DMS 273 (cell line): ENCODE measurements around the gene DDAH2.

Source experiments
- DNase-seq: peaks from one replicate; lab custom pipeline; 2025; ENCODE audit not compliant: unreplicated experiment; lab: John Stamatoyannopoulos, UW

The DDAH2 gene

DNA sequence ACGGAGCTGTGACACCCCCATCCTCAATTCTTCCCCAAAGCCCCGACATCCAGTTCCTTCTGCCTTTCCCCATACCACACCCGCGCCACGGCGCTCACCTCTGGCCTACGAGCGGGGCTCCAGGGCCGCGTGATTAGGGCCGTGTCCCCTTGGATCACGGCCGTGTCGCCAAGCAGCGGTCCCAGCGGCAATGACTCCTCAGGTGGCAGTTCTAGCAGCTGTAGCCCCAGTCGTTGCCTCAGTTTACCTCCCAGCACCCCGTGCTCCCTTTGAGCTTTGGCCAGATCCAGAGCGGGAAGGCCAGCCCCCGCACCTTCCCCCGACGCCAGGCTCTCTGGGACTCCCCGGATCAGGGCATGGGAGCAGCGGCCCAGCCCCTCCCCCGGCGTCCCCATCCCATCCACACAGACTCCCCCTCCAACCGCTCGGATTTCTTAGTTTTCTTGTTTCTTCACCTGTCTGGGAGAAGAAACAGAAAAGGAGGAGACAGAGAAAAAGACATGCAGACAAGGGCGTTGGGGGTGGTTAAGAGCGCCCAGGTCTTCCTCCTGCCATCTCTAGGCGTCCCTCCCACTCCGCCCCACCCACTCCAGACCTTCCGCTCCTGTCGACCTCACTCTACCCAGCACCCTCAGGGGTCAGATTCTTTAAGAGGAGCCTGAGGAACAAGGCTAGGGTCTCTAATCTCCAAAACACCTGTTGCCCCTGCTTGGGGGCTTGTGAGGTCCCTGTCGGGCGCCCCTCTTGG lies at the start of gene DDAH2:
DDAH2 (minus strand) TSS at position 533 of the 748 bp plus-strand sequence; CDS start at position 395, 138 bp downstream.
- no peak for DNase-seq

- DNase-seq: no peak
Measured at GRCh38 chr6:31778193-31778592, 49.1 kb upstream of the DDAH2 start.

DNA sequence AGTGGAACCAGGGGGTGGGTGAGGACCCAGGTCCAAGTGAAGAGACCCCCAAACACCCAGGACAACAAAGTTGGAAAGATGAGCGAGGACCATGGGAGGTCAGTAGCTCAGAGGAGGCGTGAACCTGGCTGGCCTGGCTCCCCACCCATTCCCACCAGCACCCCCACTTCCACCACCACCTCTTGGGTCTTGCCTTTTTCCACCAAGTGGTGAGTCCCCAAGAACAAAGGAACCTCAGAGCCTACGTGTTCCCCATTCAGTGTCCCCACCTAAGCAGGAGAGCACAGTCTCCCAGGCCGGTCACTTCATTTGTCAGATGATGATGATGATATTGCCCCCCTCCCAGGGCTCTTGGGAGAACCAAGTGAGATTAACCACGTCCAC lies 48.6 kb upstream of the DDAH2 start:
- DNase-seq: no peak

DNA sequence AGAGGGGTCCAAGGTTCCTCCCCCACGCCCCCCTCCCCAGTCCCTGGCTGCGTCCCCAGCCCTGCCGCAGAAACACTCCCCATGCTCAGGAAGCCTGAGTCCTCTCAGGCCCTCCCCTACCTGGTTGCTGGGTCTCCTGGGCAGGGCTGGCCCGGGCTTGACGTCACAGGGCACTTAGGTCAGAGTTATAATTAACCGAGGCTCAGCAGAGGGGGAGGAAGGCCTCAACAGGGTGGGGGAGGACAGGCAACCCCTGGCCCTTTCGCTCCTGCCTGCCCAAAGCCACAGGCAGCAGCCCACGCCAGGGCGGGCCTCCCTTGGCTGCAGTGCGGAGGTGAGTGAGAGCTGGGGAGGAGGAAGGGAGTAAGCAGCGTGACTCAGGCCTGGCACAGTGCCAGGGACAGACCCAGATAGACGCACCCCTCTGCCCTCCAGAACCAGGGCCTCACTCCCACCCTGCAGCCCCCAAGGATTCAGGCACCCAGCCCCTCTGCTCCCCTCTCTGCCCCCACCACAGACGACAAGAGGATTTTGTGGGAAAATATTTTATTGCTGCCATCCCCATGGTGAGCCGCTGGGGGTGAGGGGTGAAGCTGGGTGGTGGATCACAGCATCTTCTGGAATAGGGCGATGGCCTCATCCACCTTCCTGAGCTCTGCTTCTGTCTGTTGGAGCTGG lies 48.0 kb upstream of the DDAH2 start, which contains the start of gene VWA7:
VWA7 (minus strand) TSS at position 340 of the 678 bp plus-strand sequence. CDS start 549 bp downstream, outside the sequence.
- DNase-seq: peak; percentile 80

GRCh38 chr6:31776485-31776988 lies 47.4 kb upstream of the DDAH2 start:
- DNase-seq: peak; percentile 71

GRCh38 chr6:31775633-31776484 lies 46.8 kb upstream of the DDAH2 start:
- DNase-seq: no peak

DNA sequence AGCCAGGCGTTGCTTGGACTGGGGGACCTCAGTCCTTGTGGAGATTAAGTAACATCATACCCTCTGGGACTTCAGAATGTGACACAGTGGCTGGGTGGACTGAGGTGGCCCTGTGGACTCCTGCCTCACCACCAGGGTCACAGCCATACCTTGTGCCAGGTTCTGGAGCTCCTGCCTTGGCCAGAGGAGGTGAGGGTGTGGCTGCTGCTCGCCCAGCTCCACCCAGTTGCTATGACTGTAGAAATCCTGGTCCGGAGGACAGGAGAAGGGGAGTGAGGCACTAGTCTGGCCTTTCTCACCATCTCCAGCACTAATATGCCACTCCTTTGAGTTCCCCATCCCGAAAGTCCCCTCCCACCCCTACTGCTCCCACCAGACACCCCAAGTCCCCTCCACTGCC lies 46.1 kb upstream of the DDAH2 start:
- DNase-seq: no peak

- DNase-seq: peak; percentile 30
Measured at GRCh38 chr6:31771992-31772358, 42.9 kb upstream of the DDAH2 start.

DNA sequence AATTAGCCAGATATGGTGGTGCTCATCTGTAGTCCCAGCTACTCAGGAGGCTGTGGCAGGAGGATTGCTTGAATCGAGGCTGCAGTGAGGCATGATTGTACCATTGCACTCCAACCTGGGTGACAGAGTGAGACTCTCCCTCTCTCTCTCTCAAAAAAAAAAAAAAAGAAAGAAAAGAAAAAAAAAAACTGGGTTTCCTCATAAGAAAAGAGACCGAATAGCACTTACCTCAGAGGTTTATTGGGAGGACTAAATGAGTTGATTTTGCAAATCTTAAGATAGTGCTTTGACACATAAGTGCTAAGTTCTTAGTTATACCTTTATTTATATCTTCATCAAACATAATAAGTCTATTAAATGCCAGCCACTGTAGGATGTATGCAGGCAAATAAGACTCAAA lies 41.8 kb upstream of the DDAH2 start:
- no peak for DNase-seq

GRCh38 chr6:31769684-31770371 lies 40.7 kb upstream of the DDAH2 start:
- DNase-seq: peak; percentile 75

GRCh38 chr6:31768363-31769257 lies 39.5 kb upstream of the DDAH2 start:
- no peak for DNase-seq

DNA sequence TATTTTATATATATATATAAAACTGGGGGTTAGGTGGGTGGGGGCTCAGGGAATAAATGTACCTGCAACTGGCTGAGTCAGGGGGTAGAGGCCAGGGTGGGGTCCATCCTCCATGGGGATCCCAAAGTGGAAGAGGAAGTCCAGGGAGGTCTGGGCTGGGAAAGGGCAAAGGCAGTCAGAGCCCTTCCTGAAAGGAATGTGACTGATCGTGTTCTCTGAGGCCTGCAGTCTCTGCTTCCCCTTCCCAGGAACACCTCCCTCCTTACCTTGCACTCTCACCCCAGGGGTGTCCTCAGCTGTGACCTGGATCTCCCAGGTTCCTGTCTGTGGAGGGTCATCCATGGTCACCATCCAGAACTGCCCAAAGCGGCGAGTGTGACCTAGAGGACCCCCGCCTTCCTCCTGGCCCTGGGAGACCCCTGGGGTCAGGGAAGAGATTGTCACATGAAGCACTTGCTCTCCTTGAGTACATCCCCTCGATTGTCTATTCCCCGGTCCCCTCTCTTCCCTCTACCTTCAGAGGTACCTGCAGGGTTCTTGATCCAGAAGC lies 38.1 kb upstream of the DDAH2 start:
- DNase-seq: no peak

DNA sequence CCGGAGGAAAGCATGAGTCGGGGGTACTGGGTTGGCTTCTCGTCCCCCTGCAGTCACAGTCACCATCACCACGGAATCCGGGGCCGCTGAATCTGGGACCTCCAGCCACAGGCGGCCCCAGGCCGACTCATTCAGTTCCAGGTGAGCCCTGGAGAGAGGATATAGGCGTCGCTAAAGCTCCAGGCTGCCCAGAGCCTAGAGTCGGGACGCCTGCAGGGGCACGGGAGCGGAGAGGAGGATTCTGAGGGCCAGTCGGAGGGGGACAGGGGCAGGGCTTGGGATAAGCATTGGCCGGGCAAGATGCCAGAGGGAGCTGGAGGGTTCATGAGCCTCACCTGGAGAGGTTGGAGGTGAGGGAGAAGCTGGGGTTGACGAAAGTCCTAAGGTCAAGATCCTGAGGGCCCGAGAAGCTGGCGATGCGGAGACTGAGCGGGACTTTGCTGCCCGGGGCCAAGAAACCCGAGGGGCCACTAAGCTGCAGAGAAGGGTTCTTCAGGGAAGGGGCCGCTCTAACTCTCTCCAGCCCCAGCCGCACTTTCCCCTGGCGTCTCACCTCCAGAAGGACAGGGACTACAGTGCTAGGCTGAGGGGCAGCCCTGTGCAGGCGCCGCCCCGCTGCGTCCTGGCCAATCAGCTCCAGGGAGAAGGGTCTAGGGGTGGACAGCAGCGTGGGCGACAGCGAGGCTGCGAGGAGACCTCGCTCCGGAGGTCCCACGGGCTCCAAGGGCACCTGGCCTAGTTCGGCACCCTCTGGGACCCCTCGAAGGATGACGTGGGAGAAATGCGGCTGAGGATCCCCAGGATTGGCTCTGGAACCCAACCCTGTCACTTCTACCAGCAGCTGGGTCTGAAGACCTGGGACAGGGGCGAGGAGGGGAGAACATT lies 37.1 kb upstream of the DDAH2 start:
- DNase-seq: no peak

DNA sequence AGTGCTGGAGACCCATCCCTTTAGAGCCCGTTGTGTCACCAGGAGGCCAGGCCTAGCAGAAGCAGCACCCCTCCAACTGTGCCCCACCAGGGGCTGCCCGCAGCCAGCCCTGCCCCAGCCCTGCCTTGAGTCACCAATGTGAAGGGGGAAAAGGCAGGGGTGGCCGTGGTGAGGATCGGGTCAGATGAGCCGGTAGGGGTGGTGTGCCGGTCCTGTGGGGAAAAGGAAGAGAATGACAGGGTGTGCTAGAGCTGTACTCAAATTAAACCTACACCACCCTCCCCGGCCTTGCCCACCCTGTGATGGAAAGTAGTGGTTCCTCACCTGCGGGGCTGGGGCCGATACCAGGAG lies 36.4 kb upstream of the DDAH2 start:
- no peak for DNase-seq

DNA sequence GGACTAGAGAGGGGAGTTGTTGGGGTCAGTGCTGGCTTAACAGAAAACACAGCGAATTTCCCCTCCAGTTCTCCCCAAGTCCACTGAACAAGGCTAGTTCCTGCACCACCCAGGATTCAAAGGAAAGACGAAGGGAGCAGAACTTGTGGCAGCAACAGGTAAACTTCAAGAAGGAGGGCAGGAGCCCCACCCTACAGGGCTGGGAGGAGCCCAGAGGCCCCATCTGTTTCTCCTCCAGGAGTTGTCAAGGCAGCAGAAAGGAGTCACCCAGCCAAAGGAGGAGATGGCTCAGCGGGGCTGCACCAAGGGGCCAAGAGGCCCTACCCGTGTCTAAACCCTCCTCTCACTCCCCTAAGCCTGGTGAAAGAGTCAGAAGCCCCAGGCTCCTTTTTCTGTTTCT lies 35.1 kb upstream of the DDAH2 start:
- no peak for DNase-seq

DNA sequence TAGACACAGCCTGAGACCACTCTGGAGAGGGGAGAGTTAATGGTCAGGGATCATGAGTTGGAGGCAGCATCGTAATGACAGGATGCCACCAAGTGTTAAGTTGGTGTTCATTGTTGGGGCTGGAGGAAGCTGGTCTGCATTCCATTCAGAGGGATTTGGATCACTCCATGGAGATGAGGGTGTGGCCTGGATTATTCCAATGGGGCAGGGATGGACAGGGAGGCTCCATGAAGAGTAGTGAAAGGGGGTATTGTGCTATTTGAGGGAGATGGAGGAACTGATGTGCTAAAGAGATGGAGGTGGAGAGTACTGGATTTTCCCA lies 34.5 kb upstream of the DDAH2 start:
- peak; percentile 38 for DNase-seq

GRCh38 chr6:31762878-31763618 lies 33.9 kb upstream of the DDAH2 start:
- DNase-seq: no peak

- DNase-seq: no peak
Measured at GRCh38 chr6:31762356-31762755, 33.3 kb upstream of the DDAH2 start, which contains the start of gene SAPCD1. Gene SAPCD1 (plus strand): TSS chr6:31762656. CDS start chr6:31763055, 399 bp downstream.
